DMS53 (cell line): ENCODE measurements around the gene TEX13A.
"Not testable (repeated sequence)": the region's sequence is repeated elsewhere in the genome, so short reads cannot be mapped to it uniquely, and the experiment has no call there.

Source experiments
- DNase-seq: peaks from one replicate; lab custom pipeline; 2025; lab: John Stamatoyannopoulos, UW

Gene TEX13A, protein sequence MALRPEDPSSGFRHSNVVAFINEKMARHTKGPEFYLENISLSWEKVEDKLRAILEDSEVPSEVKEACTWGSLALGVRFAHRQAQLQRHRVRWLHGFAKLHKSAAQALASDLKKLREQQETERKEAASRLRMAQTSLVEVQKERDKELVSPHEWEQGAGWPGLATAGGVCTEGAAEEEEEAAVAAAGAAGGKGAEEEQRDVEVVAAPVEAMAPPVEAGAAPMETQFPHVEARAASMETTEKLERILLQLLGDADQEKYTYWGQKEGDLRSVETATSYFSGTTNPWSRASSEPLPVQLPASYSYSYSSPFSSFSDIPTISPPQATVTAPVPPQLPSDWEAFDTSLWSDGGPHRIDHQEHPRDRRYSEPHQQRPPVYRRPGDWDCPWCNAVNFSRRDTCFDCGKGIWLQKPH

DNA sequence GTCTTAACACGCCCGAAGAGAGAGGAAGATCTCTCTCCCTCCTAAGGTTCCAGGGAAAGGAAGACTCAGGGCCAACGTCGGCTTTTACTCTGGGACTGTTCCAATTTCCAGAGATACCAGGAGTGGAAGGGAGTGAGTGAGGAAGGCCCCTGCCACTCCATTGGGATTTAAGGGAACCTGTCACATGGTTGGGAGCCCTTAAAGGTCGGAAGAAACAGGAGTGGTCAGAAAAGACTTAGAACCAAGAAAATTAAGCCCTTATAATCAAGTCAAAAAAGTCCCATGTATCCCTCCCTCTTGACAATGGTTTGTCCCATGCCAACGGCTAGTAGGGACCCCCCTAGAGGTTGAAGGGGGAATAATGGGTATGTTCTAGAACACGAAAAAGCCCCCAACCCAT lies at the start of gene TEX13A:
TEX13A (minus strand) TSS at position 59 of the 400 bp plus-strand sequence. CDS start 297 bp downstream, outside the sequence.
- no peak for DNase-seq

DNA sequence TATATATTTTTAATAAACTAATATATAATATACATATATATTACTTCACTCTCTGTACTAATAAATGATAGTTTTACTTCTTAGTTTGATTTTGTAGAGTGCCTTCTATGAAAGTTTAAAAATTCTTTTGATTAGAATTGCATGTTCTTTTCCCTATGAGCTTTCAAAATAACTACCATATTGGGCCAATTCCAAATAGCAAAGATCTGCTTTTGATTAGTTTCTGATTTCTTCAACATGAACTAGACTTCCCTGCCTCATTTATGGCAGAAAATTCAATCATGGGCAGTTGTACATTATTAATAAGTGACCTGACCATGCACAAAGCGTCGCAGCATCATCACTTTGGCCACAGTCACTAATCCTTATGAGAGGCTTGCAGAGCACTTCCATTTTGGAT lies 48.9 kb upstream of the TEX13A start:
- no peak for DNase-seq

DNA sequence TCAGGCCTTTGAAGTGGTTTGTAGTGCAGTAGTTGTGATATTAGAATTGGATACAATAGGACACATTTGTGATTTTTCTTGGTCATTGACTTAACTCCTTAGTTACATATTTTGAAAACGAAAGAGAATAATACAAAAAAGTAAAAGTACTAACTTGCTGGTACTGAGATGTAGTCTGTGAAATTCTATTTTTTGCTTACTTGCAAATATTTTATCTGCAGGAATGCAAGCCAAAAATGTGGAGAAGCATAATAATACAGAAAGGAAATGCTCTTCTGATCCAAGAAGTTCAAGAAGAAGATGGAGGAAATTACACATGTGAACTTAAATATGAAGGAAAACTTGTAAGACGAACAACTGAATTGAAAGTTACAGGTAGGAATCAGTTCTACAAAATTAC lies 46.7 kb upstream of the TEX13A start:
- DNase-seq: no peak

DNA sequence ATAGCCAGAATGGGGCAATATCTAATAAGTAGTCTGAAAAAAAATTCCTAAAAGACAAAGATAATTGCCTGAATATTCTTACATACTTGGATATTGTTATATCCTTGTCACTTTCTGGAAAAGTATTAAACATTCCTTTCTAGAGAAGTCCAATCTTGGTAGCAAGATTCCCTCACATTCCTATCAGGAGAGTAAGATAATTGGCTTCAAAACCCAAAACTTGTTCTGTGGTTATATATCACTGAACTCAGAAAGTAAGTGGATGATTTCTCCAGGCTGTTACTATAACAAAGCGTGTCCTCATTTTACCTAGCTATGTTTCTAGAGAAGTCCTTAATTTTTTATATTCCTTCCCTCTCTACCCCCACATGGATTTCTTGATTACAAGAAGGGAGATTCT lies 46.0 kb upstream of the TEX13A start:
- no peak for DNase-seq

DNA sequence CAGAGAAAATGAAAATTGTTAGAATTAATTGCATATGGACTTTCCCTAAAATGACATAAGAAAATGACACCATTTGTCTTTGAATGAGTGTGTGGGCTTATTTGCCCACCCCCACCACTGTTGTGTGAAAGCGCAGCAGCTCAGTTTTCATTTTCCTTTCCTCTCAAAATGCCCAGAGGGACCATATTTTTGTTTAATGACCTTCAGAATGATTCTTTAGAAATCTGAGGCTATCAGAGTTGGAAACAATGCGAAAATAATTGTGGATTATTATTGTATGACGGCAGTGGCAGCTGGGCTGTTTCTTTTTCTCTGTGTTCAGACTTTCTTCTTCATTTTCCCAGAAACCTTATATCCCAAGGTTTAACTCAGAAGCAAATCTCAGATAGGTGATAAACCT lies 44.6 kb upstream of the TEX13A start:
- no peak for DNase-seq

DNA sequence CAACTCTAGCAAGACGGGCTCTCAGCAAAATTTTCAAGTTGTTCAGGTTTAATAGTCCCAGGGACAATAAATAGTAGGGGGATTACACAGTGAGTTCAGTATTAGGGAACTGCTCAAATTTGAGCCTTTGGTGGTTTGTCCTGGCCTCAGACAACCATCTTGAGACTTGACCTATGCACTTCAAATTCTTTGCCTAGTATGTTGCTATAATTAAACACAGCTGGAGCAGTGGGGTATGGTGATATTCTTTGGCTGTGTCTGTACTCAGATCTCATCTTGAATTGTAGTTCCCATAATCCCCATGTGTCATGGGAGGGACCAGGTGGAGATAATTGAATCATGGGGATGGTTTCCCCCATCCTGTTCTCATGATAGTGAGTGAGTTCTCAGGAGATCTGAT lies 43.3 kb upstream of the TEX13A start:
- DNase-seq: no peak

DNA sequence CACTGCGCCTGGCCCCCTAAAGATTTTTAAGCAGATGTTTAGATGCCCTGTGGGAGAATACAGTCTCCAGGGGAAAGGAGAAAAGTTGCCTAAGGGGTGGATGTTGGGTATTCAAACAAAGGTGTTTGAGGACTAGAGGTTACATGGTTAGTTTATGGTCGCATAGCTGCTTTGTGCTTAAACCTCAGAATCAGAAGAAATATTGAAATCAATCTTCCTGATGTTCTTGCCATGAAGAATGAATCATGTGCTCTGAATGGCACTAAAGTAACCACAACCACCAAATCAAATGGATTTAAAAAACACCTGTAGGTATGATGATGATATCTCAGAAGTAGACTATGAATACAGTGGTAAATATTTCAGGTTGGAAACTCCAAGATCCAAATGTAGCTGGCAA lies 42.7 kb upstream of the TEX13A start:
- no peak for DNase-seq

DNA sequence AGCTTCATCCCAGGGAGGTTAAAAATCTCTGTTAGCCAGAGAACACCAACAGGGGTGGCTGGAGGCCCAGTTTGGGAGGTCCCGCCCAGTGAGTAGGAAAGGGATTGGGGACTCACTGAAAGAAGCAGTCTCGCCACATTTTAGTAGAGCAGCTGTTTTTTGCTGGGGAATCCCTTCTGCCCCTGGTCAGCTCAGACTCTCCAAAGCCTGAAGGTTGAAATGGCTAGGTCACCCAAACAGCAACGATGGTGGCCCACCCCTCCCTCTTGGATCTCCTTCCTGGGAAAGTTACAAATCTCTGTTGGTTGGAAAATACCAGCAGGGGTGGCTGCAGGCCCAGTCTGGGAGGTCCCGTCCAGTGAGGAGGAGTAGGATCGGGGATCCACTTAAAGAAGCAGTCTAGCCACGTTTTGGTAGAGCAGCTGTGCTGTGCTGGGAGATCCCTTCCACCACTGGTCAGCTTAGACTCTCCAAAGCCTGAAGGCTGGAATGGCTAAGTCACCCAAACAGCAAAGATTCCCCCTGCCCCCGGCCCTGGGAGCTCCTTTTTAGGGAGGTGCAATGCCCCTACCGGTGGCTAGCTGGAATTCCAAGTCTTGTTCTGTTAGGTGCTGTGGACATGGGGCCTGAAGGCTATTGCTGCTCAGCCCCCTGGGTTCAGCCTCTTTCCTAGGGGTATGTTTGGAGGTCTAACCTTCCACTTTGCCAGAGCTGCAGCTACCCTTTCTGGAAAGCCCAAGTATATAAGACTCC lies 40.0 kb upstream of the TEX13A start:
- DNase-seq: no peak

DNA sequence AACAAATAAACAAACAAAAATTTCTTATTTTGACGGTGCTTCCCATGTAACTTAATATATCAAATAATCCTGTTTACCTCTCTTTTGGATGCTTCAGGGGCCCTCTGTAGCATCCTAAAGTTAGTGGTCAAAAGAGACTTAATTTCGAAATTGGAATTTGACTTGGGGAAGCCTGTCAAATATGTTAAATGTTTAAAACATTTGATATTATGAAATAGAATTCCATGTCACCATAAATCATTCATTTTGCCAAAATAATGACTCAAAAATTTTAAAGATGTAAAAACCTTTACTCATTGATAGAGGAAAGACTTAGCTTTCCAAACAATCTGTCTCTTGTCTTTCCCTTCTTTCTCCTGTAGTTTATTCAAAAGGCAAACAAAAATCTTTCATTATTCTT lies 20.6 kb upstream of the TEX13A start:
- no peak for DNase-seq

DNA sequence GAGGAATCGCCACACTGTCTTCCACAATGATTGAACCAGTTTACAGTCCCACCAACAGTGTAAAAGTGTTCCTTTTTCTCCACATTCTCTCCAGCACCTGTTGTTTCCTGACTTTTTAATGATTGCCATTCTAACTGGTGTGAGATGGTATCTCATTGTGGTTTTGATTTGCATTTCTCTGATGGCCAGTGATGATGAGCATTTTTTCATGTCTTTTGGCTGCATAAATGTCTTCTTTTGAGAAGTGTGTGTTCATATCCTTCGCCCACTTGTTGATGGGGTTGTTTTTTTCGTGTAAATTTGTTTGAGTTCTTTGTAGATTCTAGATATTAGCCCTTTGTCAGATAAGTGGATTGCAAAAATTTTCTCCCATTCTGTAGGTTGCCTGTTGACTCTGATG lies 16.9 kb upstream of the TEX13A start:
- not testable (repeated sequence) for DNase-seq

DNA sequence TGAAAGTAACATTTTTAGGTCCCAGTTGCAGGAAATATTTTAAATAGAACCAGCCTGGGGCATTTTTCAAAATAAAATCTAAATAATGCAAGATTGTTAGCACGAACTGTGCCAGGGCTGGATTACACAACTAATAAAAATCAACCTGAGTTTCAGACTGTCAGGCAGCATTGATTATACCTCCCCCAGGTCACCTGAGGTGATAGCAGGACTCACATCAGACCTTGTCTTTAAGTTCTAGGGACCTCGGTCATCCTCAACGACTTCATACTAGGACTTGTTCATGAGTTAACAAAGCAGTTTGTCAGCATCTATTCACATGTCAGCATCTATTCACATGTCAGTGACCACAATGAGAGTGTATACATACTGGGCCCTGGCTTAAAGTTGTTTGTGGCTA lies 8.7 kb upstream of the TEX13A start:
- no peak for DNase-seq

DNA sequence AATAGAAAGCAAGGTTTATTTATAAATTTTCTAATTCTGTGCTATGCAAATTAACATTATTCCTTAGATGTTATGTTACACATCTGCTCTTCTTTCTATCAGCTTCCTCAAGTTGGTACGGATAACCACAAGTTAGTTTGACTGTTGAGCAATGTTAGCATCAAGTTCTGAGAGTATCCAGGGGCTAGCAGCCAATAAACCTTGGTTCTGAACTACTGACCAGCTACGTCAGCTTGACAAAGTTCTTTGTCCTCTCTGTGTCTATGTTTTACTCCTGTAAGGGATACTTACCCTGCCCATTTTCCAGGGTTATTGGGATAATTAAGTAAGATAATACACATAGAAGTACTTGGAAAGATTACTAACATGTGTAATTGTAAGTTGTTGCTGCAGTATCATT lies 8.1 kb upstream of the TEX13A start:
- DNase-seq: no peak

DNA sequence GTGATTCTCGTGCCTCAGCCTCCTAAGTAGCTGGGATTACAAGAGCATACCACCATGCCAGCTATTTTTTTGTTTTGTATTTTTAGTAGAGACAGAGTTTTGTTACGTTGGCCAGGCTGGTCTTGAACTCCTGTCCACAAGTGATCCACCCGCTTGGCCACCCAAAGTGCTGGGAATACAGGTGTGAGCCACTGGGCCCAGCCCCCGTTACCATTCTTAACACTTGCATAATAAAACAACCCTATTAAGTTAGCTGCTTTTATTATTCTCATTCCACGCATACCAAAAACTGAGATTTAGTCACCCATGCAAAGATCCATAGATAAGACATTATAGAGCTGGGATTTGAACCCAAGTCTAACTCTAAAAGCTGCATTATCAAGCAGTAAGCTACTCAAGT lies 6.0 kb upstream of the TEX13A start:
- DNase-seq: no peak

DNA sequence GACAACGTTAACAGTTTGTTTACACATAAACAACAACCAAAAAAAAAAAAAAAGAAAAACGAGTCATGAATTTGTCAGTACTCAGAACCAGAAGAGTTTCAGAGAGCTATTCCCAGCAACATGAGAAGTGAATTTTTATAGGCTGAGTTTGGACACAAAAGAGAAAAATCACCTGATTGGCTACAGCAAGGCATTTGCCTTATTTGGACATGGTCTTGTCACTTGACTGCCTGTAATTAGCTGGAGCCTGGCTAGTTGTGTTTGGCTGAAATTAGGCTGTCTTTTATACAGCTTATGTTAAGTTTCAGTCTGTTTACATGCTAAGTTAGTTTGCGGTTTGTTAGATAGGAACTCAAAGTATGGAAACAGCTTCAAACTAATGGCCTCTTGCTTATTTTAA lies 880 bp upstream of the TEX13A start:
- no peak for DNase-seq

DNA sequence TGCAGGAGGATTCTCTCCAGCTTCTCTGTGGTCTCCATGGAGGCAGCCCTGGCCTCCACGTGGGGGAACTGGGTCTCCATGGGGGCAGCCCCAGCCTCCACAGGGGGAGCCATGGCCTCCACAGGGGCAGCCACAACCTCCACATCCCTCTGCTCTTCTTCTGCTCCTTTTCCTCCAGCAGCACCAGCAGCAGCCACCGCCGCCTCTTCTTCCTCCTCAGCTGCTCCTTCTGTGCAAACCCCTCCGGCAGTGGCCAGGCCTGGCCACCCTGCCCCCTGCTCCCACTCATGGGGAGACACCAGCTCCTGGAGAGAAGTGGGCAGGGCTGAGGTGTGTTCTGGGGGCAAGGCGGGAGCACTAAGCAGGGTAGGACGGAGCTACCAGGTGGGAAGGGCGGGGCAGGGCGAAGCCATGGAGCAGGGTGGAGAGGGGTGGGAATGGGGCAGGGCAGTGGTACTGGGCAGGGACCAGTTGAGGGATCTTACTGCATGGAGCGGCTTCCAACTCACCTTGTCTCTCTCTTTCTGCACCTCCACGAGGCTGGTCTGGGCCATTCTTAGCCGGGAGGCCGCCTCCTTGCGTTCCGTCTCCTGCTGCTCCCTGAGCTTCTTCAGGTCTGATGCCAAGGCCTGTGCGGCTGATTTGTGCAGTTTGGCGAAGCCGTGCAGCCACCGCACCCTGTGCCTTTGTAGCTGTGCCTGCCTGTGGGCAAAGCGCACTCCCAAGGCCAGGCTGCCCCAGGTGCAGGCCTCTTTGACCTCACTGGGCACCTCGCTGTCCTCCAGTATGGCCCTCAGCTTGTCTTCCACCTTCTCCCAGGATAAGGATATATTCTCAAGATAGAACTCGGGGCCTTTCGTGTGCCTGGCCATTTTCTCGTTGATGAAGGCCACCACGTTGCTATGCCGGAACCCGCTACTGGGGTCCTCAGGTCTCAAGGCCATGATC lies 766 bp downstream of the TEX13A start:
- no peak for DNase-seq

DNA sequence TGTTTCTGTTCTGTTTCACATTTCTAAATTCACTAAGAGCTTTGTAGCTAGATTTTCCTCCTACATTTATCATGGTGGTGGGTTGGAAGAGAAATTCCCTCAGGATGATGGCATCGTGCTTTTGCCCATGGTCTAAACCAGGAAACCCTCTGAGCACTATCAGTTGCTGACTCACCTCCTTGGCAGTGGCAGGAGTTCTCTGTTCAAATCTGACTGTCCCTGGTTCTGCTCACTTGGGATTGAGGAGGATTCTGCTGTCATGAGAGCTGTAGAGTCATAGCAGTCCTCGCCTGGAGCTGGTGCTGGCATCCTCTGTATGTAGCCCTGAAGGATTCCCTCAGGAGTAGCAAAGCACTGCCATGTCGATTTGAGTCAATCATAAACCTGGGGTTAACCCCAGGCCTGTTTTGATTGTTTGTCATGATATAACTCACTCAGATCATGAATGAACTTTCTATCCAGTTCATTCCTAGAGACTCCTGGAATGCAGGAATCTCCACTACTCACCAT lies 9.4 kb downstream of the TEX13A start:
- DNase-seq: no peak

DNA sequence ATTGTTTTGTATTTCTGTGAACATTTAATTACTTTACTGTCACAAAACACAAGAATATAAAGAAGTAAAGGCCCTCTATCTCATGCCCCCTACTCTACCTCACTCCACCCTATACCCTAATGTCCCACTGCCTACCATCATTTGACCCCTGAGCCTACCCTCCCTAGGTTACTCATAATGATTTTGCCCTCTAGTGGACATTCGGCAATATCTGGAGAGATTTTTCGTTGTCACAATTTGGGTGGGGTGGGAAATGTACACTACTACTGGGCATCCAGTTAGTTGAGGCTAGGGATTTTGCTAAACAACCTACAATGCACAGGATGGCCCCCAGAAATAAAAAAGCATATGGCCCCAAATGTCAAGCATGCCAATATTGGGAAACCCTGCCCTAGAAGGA lies 10.2 kb downstream of the TEX13A start:
- DNase-seq: peak; percentile 4

DNA sequence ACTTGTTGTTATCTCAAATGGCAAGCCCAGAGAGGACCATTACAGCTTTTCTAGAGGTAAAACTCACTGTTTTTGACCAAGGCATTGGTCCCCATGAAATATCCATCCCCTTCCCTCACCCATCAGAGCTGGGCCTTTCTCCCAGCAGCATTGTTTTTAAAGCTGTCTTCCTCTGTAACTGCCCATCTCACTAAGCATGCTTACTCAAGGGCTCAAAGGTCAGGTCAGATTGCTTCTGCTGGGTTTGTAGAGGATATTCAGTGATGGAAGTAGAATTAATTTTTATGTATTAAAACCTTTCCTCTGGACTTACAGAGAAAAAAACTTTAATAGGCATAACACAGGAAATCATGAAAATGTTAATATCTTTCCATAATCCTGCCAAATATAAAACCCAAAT lies 11.1 kb downstream of the TEX13A start:
- DNase-seq: no peak

DNA sequence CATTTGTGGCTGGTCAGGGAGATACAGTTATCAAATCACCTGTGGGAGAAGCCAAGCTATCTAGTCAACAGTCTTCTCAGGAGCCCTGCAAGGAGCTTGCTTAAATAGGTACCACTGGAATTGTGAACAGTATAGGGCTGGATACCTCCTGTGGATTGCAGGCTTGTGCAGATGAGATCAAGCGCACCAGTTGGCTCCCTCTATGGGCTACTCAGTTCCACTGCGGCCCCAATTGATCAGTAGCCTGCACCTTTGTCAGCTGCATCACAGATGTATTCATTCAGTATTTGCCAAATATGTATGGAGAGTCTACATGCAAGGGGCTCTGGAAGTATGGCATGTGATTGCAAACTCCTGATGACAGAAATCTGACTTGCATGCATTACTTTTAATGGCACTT lies 28.6 kb downstream of the TEX13A start:
- peak; percentile 67 for DNase-seq

DNA sequence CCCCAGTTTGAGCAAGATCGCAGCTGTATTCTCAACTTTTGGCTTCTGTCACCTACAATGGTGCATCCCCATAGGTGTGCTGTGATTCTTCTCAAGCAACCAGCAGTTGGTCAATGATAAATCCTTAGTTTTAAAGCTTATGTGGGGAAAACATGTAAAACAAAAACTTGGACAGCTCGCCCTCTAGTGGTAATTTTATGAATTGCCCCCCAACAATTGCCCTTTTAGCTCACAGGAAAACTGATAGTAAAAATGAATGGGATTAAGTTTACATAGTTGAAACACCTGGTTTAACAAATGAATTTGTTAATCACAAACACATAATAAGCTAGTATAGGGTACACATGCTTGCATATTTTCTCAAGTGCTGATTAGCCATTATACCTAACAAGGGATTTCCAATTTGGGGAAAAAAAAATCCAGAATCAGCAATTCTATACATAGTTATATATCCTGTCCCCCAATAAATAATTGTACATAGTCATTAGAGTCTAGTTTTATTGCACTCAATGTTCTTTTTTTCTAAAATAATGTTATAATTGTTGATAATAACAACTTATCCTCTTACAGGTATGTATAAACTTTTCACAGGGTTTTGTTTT lies 30.1 kb downstream of the TEX13A start:
- DNase-seq: peak; percentile 55

DNA sequence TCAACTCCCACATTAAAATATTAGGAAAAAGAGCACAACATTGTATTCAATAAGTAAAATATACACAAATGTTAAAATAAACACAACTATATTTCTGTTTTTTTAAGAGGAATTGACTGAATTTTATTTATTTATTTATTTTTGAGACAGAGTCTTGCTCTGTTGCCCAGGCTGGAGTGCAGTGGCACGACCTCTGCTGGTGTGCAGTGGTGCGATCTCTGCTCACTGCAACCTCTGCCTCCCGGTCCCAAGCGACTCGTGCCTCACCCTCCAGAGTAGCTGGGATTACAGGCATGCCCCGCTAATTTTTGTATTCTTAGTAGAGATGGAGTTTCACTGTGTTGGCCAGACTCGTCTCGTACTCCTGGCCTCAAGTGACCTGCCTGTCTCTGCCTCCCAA lies 31.4 kb downstream of the TEX13A start:
- no peak for DNase-seq

DNA sequence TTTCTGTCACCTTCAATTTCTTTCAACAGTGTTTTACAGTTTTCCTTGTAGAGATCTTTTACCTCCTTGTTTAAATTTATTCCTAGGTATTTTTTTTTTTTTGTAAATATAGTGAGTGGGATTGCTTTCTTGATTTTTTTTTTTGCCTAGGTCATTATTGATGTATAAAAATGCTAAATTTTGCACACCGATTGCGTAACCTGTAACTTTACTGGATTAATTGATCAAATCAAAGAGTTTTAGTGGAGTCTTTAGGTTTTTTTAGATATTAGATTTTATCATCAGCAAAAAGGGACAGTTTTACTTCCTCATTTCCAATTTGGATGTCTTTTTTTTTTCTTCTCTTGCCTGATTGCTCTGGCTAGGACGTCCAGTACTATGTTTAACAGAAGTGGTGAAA lies 40.9 kb downstream of the TEX13A start:
- no peak for DNase-seq
